GM20431 (cell line): ENCODE results near the gene GNAL.

Experiments used
- in situ Hi-C: fragments of 300-500 bp; cut with MseI, MboI; formaldehyde crosslinking; loops from one replicate; pipeline ENCODE4 v1.15.0; 2020; ENCODE audit warnings: low sequenced_read_pairs; ENCODE audit not compliant: unreplicated experiment

The GNAL gene

GRCh38 chr18:11719050-11719449 is 30.0 kb downstream of the GNAL start:
- in situ Hi-C loops, result no loop called here

DNA sequence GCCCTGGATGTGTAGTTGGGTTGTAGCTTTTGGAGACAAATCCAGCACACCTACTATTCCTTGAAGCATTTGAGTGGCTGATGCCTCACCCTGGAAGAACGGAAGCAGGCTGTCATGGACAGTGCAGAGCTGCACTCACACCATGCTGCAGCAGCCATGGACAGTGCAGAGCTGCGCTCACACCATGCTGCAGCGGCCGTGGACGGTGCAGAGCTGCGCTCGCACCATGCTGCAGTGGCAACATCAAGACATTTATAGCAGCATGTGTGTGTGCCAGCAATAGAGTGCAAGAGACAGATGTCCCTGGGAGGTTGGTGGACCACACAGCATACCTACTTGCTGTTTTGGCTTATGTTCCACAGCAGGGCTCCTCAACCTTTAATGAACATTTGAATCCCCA is 30.6 kb downstream of the GNAL start:
- in situ Hi-C loops, result no loop called here

DNA sequence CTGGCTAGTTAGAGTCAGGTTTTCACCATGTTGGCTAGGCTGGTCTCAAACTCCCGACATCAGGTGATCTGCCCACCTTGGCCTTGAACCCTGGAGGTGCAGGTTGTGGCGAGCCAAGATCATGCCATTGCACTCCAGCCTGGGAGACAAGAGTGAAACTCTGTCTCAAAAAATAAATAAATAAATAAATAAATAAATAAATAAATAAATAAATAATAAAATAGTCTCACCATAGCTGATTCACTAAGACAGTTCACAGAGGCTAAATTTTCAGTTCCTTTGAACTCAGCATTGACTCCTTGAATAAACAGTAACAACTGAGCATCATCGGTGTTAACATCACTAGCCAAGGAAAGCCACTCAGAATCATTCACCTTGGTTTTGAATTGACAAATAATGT is 32.7 kb downstream of the GNAL start:
- in situ Hi-C loops, result no loop called here

DNA sequence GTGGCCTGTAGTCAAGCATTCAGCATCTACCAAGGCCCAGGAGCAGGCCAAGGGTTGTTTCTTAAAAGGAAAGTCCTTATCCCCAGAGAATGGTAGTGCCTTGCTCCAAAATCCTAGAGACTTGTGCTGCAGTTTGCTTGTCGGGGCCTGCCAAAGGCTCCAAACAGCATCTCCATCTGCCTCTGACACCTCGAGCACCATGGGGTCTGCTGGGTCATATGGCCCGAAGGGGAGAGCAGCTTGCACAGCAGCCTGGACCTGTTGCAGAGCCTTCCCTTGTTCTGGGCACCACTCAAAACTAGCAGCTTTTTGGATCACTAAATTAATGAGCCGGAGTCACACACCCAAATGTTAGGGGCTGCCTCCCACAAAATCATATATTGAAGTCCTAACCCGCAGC is 35.7 kb downstream of the GNAL start:
- in situ Hi-C loops, result loop anchor here (25.0 kb wide), 1 partner anchor 313 kb away; no protein-coding TSS in a partner anchor

- in situ Hi-C loops, result loop anchor here (25.0 kb wide), 1 partner anchor 311 kb away; no protein-coding TSS in a partner anchor
These were observed 37.5 kb downstream of the GNAL start for GRCh38 chr18:11726556-11726955.

GRCh38 chr18:11728249-11728648 is 39.2 kb downstream of the GNAL start:
- in situ Hi-C loops, result loop anchor here (25.0 kb wide), 1 partner anchor 309 kb away; no protein-coding TSS in a partner anchor

GRCh38 chr18:11729556-11729955 is 40.5 kb downstream of the GNAL start:
- in situ Hi-C loops, result loop anchor here (25.0 kb wide), 1 partner anchor 308 kb away; no protein-coding TSS in a partner anchor

DNA sequence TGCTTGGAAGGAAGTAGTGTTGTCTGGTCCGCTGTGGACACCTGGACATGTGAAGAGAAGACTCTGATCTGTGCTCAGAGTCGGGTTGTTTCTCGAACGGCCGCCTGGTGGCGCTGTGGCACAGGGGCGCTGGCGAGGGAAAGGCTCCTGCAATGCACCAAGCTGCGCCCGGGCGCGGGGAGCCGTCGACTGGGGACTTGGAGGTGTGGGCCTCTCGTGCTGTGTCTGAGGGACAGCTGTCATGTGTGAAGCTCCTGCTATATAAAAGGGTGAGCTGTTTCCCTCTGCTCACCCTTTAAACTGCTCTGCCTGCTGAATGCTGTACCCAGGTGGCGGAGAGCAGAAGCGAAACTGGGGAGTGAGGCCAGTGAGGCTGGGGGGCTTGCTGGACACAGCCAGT is 44.0 kb downstream of the GNAL start:
- in situ Hi-C loops, result loop anchor here (25.0 kb wide), 1 partner anchor 304 kb away; no protein-coding TSS in a partner anchor

DNA sequence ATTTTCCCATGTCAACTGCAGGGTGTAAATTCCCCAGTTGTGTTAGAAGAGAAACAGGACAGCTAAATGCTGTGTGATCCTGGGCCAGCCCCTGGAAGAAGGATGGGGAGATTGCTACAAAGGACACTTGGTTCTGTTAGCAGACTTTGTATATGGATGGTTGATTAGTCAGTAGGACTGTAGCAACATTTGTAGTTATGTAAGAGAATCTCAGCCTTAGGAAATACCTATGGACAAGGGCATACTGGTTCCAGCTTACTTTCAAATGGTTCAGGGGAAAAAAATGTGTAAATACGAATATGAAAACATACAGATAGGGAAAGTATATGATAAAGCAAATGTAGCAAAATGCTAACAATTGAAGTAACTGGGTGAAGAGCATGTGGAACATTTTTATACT is 47.6 kb downstream of the GNAL start:
- in situ Hi-C loops, result loop anchor here (25.0 kb wide), 1 partner anchor 301 kb away; no protein-coding TSS in a partner anchor

DNA sequence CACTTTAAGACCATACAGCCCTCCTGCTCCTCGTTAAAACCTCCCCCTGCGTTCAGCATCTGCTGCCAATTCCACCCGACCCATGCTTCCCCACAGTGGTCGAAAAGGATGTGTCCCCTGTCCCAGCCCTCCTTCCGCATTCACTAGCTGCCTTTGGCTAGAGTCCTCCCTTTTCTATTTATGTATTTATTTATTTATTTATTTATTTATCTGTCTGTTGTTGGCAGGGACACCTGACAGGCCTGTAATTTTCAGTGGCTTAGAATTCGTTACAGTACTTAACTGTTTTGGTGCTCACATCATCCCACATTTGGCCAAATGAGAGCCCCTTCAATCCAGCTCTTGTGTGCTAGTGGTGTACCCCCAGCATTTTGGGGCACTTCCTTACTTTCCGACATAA is 50.8 kb downstream of the GNAL start:
- in situ Hi-C loops, result loop anchor here (25.0 kb wide), 1 partner anchor 297 kb away; no protein-coding TSS in a partner anchor

DNA sequence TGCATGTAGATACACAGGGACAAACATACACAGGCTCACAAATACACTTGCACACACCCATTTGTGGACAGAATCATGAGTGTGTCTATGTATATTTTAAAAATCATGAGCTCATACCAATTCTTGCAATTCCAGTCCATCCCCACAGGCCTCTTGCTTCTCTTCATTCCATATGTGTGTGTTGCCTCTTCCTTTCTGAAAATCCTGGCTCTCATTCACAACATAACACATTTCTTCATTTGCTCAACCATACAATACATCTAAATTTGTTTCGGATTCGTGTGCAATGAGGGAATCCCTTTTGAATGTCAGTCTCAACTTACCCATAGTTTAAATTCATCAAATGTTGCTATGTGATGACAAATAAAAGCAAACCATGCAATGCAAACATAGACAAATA is 51.4 kb downstream of the GNAL start:
- in situ Hi-C loops, result loop anchor here (25.0 kb wide), 1 partner anchor 297 kb away; no protein-coding TSS in a partner anchor

DNA sequence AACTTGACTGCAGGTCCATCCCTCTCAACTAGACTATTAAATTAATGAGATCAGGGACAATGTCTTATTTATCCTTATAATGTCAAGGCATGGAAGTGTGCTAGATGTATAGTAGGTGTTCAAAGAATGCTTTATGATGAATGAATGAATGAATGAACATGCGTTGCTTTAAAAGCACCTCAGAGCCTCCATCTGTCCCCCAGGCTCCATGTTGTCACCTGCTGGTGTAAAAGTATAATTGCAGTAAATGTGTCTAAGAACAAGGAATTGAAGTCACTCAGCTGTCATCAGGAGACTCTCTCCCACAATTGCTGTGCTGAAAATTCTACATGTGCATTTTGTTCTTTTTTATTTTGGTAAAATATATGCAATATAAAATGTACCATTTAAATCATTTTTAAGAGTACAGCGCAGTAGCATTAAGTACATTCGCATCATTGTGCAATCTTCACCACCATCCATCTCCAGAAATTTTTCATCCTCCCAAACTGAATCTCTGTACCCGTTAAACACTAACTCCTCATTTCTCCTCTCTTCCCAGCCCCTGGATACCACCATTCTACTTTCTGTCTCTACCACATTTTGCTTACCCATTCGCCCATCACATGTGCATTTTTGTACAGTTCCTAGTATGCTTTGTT is 52.6 kb downstream of the GNAL start:
- in situ Hi-C loops, result loop anchor here (25.0 kb wide), 1 partner anchor 296 kb away; no protein-coding TSS in a partner anchor

- in situ Hi-C loops, result loop anchor here (25.0 kb wide), 1 partner anchor 292 kb away; no protein-coding TSS in a partner anchor
These were observed 56.5 kb downstream of the GNAL start for GRCh38 chr18:11745521-11745920.

DNA sequence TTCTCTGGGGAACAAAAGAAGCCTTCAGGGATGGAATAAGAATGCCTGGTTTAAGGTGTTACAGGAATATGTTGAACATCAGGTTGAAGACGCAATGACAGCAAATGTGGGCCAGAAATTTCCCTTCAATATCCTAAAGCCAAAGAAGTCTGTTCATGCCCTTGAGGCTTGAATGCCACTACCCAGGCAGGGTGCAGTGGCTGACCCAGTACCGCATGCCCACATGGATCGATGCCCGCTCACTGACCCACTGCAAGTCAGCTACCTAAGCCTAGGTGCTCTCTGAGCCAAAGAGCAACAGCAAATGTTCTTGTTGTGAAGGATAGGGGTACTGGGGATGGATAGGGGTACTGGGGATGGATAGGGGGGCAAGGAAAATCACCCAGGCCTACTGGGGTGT is 58.2 kb downstream of the GNAL start:
- in situ Hi-C loops, result loop anchor here (25.0 kb wide), 1 partner anchor 290 kb away; no protein-coding TSS in a partner anchor

DNA sequence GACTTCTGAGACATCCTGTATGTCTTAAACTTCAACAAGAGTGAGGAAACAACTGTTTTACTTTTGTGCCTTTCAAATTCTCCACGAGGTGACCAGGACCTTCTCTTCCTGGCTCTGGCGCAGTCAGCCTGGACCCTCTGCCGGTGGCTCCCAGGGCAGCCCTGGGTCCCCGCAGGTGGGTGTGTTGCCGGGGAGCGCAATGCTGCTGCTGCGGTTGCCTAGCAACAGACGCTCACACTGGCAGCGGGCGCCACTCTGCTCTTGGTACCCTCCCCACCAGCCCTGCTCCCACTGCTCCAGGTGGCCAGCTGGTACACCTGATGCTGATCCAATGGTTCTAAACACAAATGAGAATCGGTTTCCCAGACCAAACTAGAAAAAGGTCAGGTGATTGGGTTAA is 58.7 kb downstream of the GNAL start:
- in situ Hi-C loops, result loop anchor here (25.0 kb wide), 1 partner anchor 290 kb away; no protein-coding TSS in a partner anchor

- in situ Hi-C loops, result loop anchor here (25.0 kb wide), 1 partner anchor 288 kb away; no protein-coding TSS in a partner anchor
These were observed 60.2 kb downstream of the GNAL start for GRCh38 chr18:11749305-11749704.

DNA sequence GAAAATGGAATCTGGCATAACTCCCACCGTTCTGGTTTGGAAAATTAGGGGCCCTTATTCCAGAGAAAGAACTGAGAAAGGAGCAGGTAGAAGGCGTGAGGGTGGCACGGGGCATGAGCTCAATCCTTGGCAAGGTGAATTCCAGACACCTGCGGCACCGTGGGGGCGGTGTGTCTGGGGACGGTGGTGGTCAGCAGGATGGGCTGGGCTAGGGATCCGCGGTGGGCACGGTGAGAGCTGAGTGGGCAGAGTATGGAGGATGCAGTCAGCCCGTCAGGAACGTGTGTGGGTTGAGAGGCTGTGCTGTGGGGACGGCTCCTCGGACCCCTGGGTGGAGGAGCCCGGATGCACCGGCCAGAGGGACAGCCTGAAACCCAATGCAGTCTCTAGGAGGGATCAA is 61.1 kb downstream of the GNAL start:
- in situ Hi-C loops, result no loop called here

GRCh38 chr18:11750581-11751310 is 61.7 kb downstream of the GNAL start:
- in situ Hi-C loops, result no loop called here

DNA sequence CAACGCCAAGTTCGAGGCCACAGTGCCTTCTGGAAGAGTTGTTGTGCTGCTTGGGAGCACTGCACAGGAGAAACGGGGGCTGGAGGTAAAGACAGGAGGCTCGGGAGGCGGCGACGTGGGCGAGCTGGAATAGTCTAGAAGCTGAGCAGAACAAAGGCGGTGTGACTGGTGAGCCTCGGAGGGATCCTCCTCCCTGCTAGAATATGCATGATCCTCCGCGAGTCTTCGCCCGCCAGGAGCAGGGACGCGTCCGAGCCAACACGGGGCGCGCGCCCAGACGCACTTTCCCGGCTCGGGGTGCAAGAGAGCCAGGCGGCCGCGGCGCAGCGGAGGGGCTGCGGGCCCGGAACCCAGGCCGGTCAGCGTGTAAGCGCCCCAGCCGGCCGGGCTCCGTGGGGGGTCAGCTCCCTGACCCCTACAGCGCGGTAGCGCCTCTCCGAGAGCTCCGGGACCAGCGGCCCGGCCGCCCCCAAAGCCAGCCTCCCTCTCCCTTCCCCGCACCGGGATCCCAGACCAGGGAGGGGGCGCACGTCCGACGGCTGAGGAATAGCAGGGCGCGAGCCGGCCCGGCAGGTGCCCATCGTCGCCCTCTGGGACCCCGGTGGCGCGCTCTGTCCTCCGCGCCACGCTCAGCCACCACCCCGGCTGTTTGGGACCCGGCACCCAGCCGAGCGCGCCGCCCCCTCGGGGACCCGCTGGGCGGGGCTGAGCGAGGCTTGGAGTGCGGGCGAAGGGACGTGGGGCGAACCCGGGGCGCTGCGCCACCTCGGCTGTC is 62.5 kb downstream of the GNAL start:
- in situ Hi-C loops, result no loop called here
